Karpas-422 (cell line): ENCODE data around the gene CADM1. TPM values are rescaled to one million over a fixed set of nuclear protein-coding genes. Genes with fewer than 3 reads are reported as not detected.
A peak's percentile ranks its signal among the peaks of the same experiment; 100 is the strongest.

Experiments used
- DNase-seq: peaks from one replicate; pipeline ENCODE4 v3.0.0-alpha.2; 2015
- H2AFZ ChIP-seq: fragments of 200-600 bp; sonication (generic); 2 replicates; pipeline ENCODE4 v1.6.1; 2014; ENCODE audit warnings: antibody characterized with exemption, low read length, mixed read lengths
- H3K27ac ChIP-seq: fragments of 200-600 bp; sonication (generic); 2 replicates; pipeline ENCODE4 v1.5.1; 2014; ENCODE audit warnings: mild to moderate bottlenecking, low read length, moderate library complexity
- H3K27me3 ChIP-seq: fragments of 200-600 bp; sonication (generic); 2 replicates; pipeline ENCODE4 v1.6.1; 2014; ENCODE audit warnings: low read length, mixed read lengths
- H3K36me3 ChIP-seq: fragments of 200-600 bp; sonication (generic); 2 replicates; pipeline ENCODE4 v1.6.1; 2014; ENCODE audit warnings: low read length, mixed read lengths; ENCODE audit not compliant: insufficient read depth
- H3K4me1 ChIP-seq: fragments of 200-600 bp; sonication (generic); 2 replicates; pipeline ENCODE4 v1.6.1; 2014; ENCODE audit warnings: mild to moderate bottlenecking, low read length, mixed read lengths
- H3K4me2 ChIP-seq: fragments of 200-600 bp; sonication (generic); 2 replicates; pipeline ENCODE4 v1.6.1; 2014; ENCODE audit warnings: low read length, low read depth, mild to moderate bottlenecking; ENCODE audit not compliant: poor library complexity, severe bottlenecking
- H3K4me3 ChIP-seq: fragments of 200-600 bp; sonication (generic); 2 replicates; pipeline ENCODE4 v1.5.1; 2014; ENCODE audit warnings: mild to moderate bottlenecking, antibody characterized with exemption, low read length, mixed read lengths
- H3K79me2 ChIP-seq: fragments of 200-600 bp; sonication (generic); 2 replicates; pipeline ENCODE4 v1.6.1; 2014; ENCODE audit warnings: mild to moderate bottlenecking, low read length, mixed read lengths
- H3K9ac ChIP-seq: fragments of 200-600 bp; sonication (generic); 2 replicates; pipeline ENCODE4 v1.6.0; 2014; ENCODE audit warnings: low read length
- H3K9me2 ChIP-seq: fragments of 200-600 bp; sonication (generic), shearing (Covaris generic); replicated peaks from 2 replicates; pipeline ENCODE4 v1.6.0; 2014; ENCODE audit warnings: mild to moderate bottlenecking, low read length, moderate library complexity; ENCODE audit not compliant: insufficient read depth
- H3K9me3 ChIP-seq: fragments of 300-700, 200-600 bp; sonication (generic); 2 replicates; pipeline ENCODE4 v1.6.1; 2014; ENCODE audit warnings: low read length, mixed read lengths
- H4K20me1 ChIP-seq: fragments of 200-600 bp; sonication (generic); 2 replicates; pipeline ENCODE4 v1.6.1; 2014; ENCODE audit warnings: mild to moderate bottlenecking, antibody characterized with exemption, low read length, low read depth; ENCODE audit not compliant: insufficient read depth
- total RNA-seq: library from RNA; depleted of rRNA; stranded (reverse); fragments of >200 nt; shearing (Covaris generic); gene quantifications from 2 replicates; pipeline ENCODE4 v1.2.3, GENCODE V29; 2014; ENCODE audit warnings: low replicate concordance

The CADM1 gene
- total RNA-seq, 1 experiment from 2014 or later = not detected

- no peaks in the 10 kb centered on the region for H3K79me2 ChIP-seq
- H3K9ac ChIP-seq = no peak overlapping the region
- H3K9me2 ChIP-seq = no peaks in the 10 kb centered on the region
- H4K20me1 ChIP-seq = no peaks in the 10 kb centered on the region
- H3K4me2 ChIP-seq = no peak overlapping the region
- H3K27me3 ChIP-seq = no peaks in the 10 kb centered on the region
- H3K36me3 ChIP-seq = no peaks in the 10 kb centered on the region
- H2AFZ ChIP-seq = no peak overlapping the region
- no peak for DNase-seq
- no peak overlapping the region for H3K27ac ChIP-seq
- H3K4me1 ChIP-seq = no peaks in the 10 kb centered on the region; the same call in 1 of the 2 replicates
- no peaks in the 10 kb centered on the region for H3K9me3 ChIP-seq
- no peak overlapping the region for H3K4me3 ChIP-seq
Observed at GRCh38 chr11:115523727-115524399, 19.6 kb upstream of the CADM1 start.

DNA sequence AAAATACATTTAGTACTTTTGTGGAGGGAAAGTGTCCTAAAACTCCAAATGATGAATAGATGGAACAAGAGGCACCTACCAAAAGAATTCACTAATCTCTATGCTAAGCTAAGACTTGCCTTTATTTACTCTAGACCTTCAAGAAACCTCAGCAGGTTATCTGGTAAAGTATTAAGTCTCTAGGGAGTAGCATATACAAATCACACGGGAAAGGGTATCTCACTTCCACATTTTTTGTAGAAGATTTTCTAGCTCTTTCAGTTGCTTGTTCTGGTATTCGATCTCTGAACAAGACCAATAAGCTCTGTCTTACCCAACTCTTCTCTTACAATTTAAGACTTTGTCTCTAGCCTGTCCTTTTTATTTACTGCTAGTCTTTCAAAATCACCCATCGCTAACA lies 18.1 kb upstream of the CADM1 start:
- H2AFZ ChIP-seq = no peak overlapping the region
- peak; percentile 42 for DNase-seq
- no peaks in the 10 kb centered on the region for H3K9me3 ChIP-seq
- H3K79me2 ChIP-seq = no peaks in the 10 kb centered on the region
- no peak overlapping the region for H3K4me2 ChIP-seq
- H3K4me1 ChIP-seq = no peaks in the 10 kb centered on the region; the same call in 1 of the 2 replicates
- no peaks in the 10 kb centered on the region for H3K36me3 ChIP-seq
- H3K9me2 ChIP-seq = no peaks in the 10 kb centered on the region
- no peak overlapping the region for H3K4me3 ChIP-seq
- H3K27me3 ChIP-seq = no peaks in the 10 kb centered on the region
- H3K9ac ChIP-seq = no peak overlapping the region
- H4K20me1 ChIP-seq = no peaks in the 10 kb centered on the region
- no peak overlapping the region for H3K27ac ChIP-seq

DNA sequence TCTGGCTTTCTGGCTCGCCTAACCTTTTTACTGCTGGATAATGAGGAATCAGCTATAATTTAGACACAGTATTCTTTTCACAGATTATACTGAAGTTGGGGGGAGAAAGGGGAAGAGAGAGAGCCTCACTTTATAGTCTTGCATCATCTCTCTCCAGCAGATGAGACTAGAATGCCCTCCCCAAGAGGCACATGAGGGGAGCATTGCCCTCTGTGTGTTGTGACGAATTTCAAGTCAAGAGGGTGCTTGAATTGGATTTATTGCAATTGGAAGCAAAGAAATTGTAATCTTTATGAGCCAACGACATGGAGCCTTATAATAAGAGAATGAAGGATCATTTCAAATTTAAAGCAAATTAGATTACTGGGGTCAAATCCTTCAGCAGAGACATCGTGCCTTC lies 17.6 kb upstream of the CADM1 start:
- Histone ChIP-seq H3K4me3 (no peak overlapping the region), H3K9ac (no peak overlapping the region), H3K36me3 (no peaks in the 10 kb centered on the region), H3K4me2 (no peak overlapping the region), H3K4me1 (no peaks in the 10 kb centered on the region; the same call in 1 of the 2 replicates), H3K79me2 (no peaks in the 10 kb centered on the region), H3K27me3 (no peaks in the 10 kb centered on the region), H3K27ac (no peak overlapping the region), H3K9me3 (no peaks in the 10 kb centered on the region), H4K20me1 (no peaks in the 10 kb centered on the region), H2AFZ (no peak overlapping the region), H3K9me2 (no peaks in the 10 kb centered on the region)
- no peak for DNase-seq

GRCh38 chr11:115518983-115519628 lies 14.9 kb upstream of the CADM1 start:
- Histone ChIP-seq H3K27ac (no peak overlapping the region), H3K27me3 (no peaks in the 10 kb centered on the region), H2AFZ (no peak overlapping the region), H3K9me3 (no peaks in the 10 kb centered on the region), H3K79me2 (no peaks in the 10 kb centered on the region), H3K9ac (no peak overlapping the region), H4K20me1 (no peaks in the 10 kb centered on the region), H3K4me3 (no peak overlapping the region), H3K36me3 (no peaks in the 10 kb centered on the region), H3K4me1 (no peaks in the 10 kb centered on the region; the same call in 1 of the 2 replicates), H3K4me2 (no peak overlapping the region), H3K9me2 (no peaks in the 10 kb centered on the region)
- DNase-seq = no peak

DNA sequence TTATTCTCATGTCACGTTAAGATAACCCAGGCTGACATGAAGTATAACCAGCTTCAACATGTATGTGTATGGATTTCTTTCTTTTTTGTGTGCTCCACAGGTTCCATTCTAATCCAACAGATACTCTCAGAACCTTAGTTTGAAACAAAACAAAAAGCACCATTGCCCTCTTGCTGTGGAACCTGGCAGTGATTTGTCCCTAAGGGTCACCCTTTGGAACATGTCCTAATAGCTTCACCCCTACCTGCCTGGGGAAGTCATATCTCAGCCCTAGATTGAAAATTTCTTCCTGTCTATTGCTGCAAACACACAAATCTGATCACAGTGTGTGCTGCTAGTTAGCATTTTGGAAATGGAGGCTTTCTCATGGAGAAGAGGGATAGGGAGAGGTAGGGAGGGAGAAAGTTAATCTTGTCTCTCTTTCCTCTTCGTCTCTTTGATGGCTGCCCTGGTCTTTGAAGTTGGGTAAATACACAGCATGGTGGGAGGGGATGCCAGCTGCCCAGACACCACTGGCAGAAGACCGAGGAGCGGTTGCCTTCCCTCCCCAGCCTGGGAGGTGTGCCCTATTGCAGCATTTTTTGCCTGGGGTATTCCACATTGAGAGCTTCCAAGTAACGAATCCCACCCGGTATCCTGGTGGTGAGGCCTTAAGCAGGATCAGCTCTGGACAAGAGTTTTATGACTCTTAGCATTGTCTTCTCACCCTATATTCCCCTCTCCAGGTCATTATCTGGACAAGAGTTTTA lies 11.6 kb upstream of the CADM1 start:
- H3K36me3 ChIP-seq = no peaks in the 10 kb centered on the region
- H3K4me2 ChIP-seq = no peak overlapping the region
- H3K9ac ChIP-seq = no peak overlapping the region
- no peak overlapping the region for H2AFZ ChIP-seq
- no peaks in the 10 kb centered on the region for H4K20me1 ChIP-seq
- no peaks in the 10 kb centered on the region for H3K79me2 ChIP-seq
- H3K4me3 ChIP-seq = no peak overlapping the region
- no peaks in the 10 kb centered on the region for H3K9me2 ChIP-seq
- no peak overlapping the region for H3K27ac ChIP-seq
- no peak for DNase-seq
- no peaks in the 10 kb centered on the region for H3K27me3 ChIP-seq
- H3K4me1 ChIP-seq = no peaks in the 10 kb centered on the region
- H3K9me3 ChIP-seq = no peaks in the 10 kb centered on the region

GRCh38 chr11:115506954-115507675 lies 2.9 kb upstream of the CADM1 start:
- Histone ChIP-seq H3K4me3 (no peak overlapping the region), H2AFZ (no peak overlapping the region), H3K27ac (no peak overlapping the region), H3K36me3 (no peaks in the 10 kb centered on the region), H3K79me2 (no peaks in the 10 kb centered on the region), H3K4me2 (no peak overlapping the region), H3K9ac (no peak overlapping the region), H4K20me1 (no peaks in the 10 kb centered on the region), H3K9me3 (no peaks in the 10 kb centered on the region), H3K9me2 (no peaks in the 10 kb centered on the region), H3K4me1 (no peaks in the 10 kb centered on the region), H3K27me3 (no peaks in the 10 kb centered on the region)
- no peak for DNase-seq

DNA sequence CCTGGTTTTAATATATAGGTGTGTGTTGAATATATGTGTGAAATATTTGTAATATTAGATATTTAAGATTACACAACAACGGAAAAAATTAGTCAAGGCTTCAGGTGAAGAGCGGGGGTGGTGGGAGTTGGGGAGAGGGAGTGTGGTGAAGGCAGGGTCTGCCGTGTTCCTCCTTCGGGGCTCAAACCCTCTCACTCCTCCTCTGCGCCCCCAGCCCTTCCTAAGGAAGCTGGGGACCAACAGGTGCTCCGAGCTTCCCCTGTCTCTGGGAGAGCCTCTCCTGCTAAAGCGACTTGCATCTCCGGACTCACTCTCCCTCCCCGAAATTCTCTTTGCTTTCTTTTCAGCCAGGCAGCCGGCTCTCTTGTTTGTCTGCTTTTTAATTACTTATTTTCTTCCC lies 960 bp upstream of the CADM1 start:
- no peak overlapping the region for H2AFZ ChIP-seq
- no peaks in the 10 kb centered on the region for H3K79me2 ChIP-seq
- H3K9ac ChIP-seq = no peak overlapping the region
- H3K4me2 ChIP-seq = no peak overlapping the region
- no peaks in the 10 kb centered on the region for H3K9me2 ChIP-seq
- no peaks in the 10 kb centered on the region for H3K36me3 ChIP-seq
- no peak overlapping the region for H3K4me3 ChIP-seq
- no peaks in the 10 kb centered on the region for H3K27me3 ChIP-seq
- H3K4me1 ChIP-seq = no peaks in the 10 kb centered on the region
- no peaks in the 10 kb centered on the region for H4K20me1 ChIP-seq
- no peak for DNase-seq
- no peak overlapping the region for H3K27ac ChIP-seq
- H3K9me3 ChIP-seq = no peaks in the 10 kb centered on the region

- Histone ChIP-seq H3K4me1 (no peaks in the 10 kb centered on the region), H3K9me3 (no peaks in the 10 kb centered on the region), H3K9ac (no peak overlapping the region), H3K27me3 (no peaks in the 10 kb centered on the region), H3K4me2 (no peak overlapping the region), H3K4me3 (no peak overlapping the region), H4K20me1 (no peaks in the 10 kb centered on the region), H2AFZ (no peak overlapping the region), H3K79me2 (no peaks in the 10 kb centered on the region), H3K36me3 (no peaks in the 10 kb centered on the region), H3K27ac (no peak overlapping the region), H3K9me2 (no peaks in the 10 kb centered on the region)
- DNase-seq = no peak
Observed at GRCh38 chr11:115503886-115504275, 334 bp downstream of the CADM1 start.
